HEK293 (cell line): Measurements from ENCODE around the gene AKAP8L.

ENCODE experiments used
- CTCF ChIA-PET: fragments of 350-600 bp; formaldehyde crosslinking; extraction: SDS; loops from one replicate; lab custom pipeline; 2021; ENCODE audit warnings: antibody characterized with exemption; lab: Yijun Ruan, JAX
- POLR2A ChIA-PET: fragments of 300-600 bp; formaldehyde crosslinking; extraction: SDS; loops from one replicate; lab custom pipeline; 2020; ENCODE audit warnings: antibody characterized with exemption, inconsistent platforms; lab: Yijun Ruan, JAX
- H3K27ac ChIP-seq: fragments of 200-500 bp; sonication (Bioruptor generic); 2 replicates; pipeline ENCODE4 v1.5.1; 2014; ENCODE audit warnings: low read depth, low read length, control low read depth, inconsistent platforms; ENCODE audit errors: extremely low read depth
- H3K36me3 ChIP-seq, 2 experiments: fragments of 200-500 bp in 1 of 2; sonication (Bioruptor generic) in 1 of 2; 1 replicate in 1 of 2; 2 replicates in 1 of 2; pipeline ENCODE4 v1.5.1; 2014 to 2017; ENCODE audit warnings: inconsistent platforms in 2 of 2, low read length in 2 of 2; ENCODE audit not compliant: control insufficient read depth in 2 of 2, insufficient read depth in 1 of 2
- H3K4me1 ChIP-seq: fragments of 200-500 bp; sonication (Bioruptor generic); 2 replicates; pipeline ENCODE4 v1.5.1; 2014; ENCODE audit warnings: mild to moderate bottlenecking, low read length, inconsistent platforms; ENCODE audit not compliant: control insufficient read depth, insufficient read depth
- H3K4me3 ChIP-seq: 2 replicates; pipeline ENCODE4 v1.5.1; 2011; ENCODE audit warnings: low read depth, mild to moderate bottlenecking, control low read depth, low read length, moderate library complexity
- H3K9me3 ChIP-seq: fragments of 200-500 bp; sonication (Bioruptor generic); 2 replicates; pipeline ENCODE4 v1.5.1; 2014; ENCODE audit warnings: low read depth, low read length, inconsistent platforms; ENCODE audit not compliant: control insufficient read depth, insufficient read depth
- EGR2 ChIP-seq: fragments of 450-650 bp; formaldehyde crosslinking; IDR thresholded peaks from 2 replicates; pipeline ENCODE4 v1.5.1; 2016; ENCODE audit warnings: low read depth, missing biosample characterization, missing genetic modification characterization
- GLI4 ChIP-seq: fragments of 450-650 bp; formaldehyde crosslinking; IDR thresholded peaks from 2 replicates; pipeline ENCODE4 v1.5.1; 2016; ENCODE audit warnings: missing biosample characterization, missing genetic modification characterization
- HIC1 ChIP-seq: fragments of 450-650 bp; formaldehyde crosslinking; IDR thresholded peaks from 2 replicates; pipeline ENCODE4 v1.5.1; 2016; ENCODE audit warnings: missing biosample characterization, missing genetic modification characterization
- KLF16 ChIP-seq: fragments of 450-650 bp; formaldehyde crosslinking; IDR thresholded peaks from 2 replicates; pipeline ENCODE4 v1.5.1; 2017; ENCODE audit warnings: missing biosample characterization, missing genetic modification characterization
- MYNN ChIP-seq: fragments of 450-650 bp; formaldehyde crosslinking; IDR thresholded peaks from 2 replicates; pipeline ENCODE4 v1.5.1; 2016; ENCODE audit warnings: missing biosample characterization, missing genetic modification characterization, borderline replicate concordance
- RBAK ChIP-seq: fragments of 450-650 bp; formaldehyde crosslinking; IDR thresholded peaks from 2 replicates; pipeline ENCODE4 v1.5.1; 2016; ENCODE audit warnings: missing biosample characterization, missing genetic modification characterization
- SP2 ChIP-seq: fragments of 450-650 bp; formaldehyde crosslinking; IDR thresholded peaks from 2 replicates; pipeline ENCODE4 v1.5.1; 2016; ENCODE audit warnings: missing biosample characterization, missing genetic modification characterization
- ZBTB17 ChIP-seq: fragments of 450-650 bp; formaldehyde crosslinking; IDR thresholded peaks from 2 replicates; pipeline ENCODE4 v1.5.1; 2016; ENCODE audit warnings: missing biosample characterization, missing genetic modification characterization
- ZNF132 ChIP-seq: fragments of 450-650 bp; formaldehyde crosslinking; IDR thresholded peaks from 2 replicates; pipeline ENCODE4 v1.5.1; 2017; ENCODE audit warnings: missing biosample characterization, missing genetic modification characterization, borderline replicate concordance
- ZNF19 ChIP-seq: fragments of 450-650 bp; formaldehyde crosslinking; IDR thresholded peaks from 2 replicates; pipeline ENCODE4; 2016; ENCODE audit warnings: missing biosample characterization, missing genetic modification characterization, low read depth
- ZNF221 ChIP-seq: fragments of 450-650 bp; formaldehyde crosslinking; IDR thresholded peaks from 2 replicates; pipeline ENCODE4 v1.5.1; 2017; ENCODE audit warnings: missing biosample characterization, missing genetic modification characterization, borderline replicate concordance
- ZNF248 ChIP-seq: fragments of 450-650 bp; formaldehyde crosslinking; IDR thresholded peaks from 2 replicates; pipeline ENCODE4 v1.5.1; 2017; ENCODE audit warnings: missing biosample characterization, missing genetic modification characterization
- ZNF529 ChIP-seq: fragments of 450-650 bp; formaldehyde crosslinking; IDR thresholded peaks from 2 replicates; pipeline ENCODE4 v1.5.1; 2017; ENCODE audit warnings: missing genetic modification characterization, missing biosample characterization; ENCODE audit not compliant: insufficient replicate concordance
- ZNF571 ChIP-seq: fragments of 450-650 bp; formaldehyde crosslinking; IDR thresholded peaks from 2 replicates; pipeline ENCODE4 v1.5.0; 2017; ENCODE audit warnings: missing biosample characterization, missing genetic modification characterization
- ZNF585B ChIP-seq: fragments of 450-650 bp; formaldehyde crosslinking; IDR thresholded peaks from 2 replicates; pipeline ENCODE4 v1.5.1; 2016; ENCODE audit warnings: missing biosample characterization, missing genetic modification characterization
- ZNF626 ChIP-seq: fragments of 450-650 bp; sonication (Bioruptor Pico); formaldehyde crosslinking; IDR thresholded peaks from 2 replicates; pipeline ENCODE4 v1.5.1; 2018; ENCODE audit warnings: missing biosample characterization, missing genetic modification characterization, inconsistent platforms
- ZNF654 ChIP-seq: fragments of 450-650 bp; formaldehyde crosslinking; IDR thresholded peaks from 2 replicates; pipeline ENCODE4 v1.5.1; 2016; ENCODE audit warnings: low read depth, missing biosample characterization, missing genetic modification characterization
- ZNF768 ChIP-seq: fragments of 450-650 bp; formaldehyde crosslinking; IDR thresholded peaks from 2 replicates; pipeline ENCODE4 v1.5.1; 2018; ENCODE audit warnings: missing biosample characterization, mild to moderate bottlenecking, missing genetic modification characterization
- TF ChIP-seq, protein P1 (sequence below): IDR thresholded peaks from 2 replicates; pipeline ENCODE4 v1.6.1; 2011; ENCODE audit warnings: mild to moderate bottlenecking, low read depth, low read length, borderline replicate concordance
- TF ChIP-seq, protein P2 (sequence below): fragments of 450-650 bp; IDR thresholded peaks from 2 replicates; pipeline ENCODE4 v1.5.1; 2018; ENCODE audit warnings: missing biosample characterization, missing genetic modification characterization
- TF ChIP-seq, protein P3 (sequence below): fragments of 450-650 bp; formaldehyde crosslinking; IDR thresholded peaks from 2 replicates; pipeline ENCODE4 v1.5.1; 2017; ENCODE audit warnings: missing biosample characterization, mild to moderate bottlenecking, missing genetic modification characterization, moderate library complexity

Gene AKAP8L

GRCh38 chr19:15441317-15441716, 22.5 kb upstream of the AKAP8L start (continued):
- no peak for TF ChIP-seq ZNF571 (tag by site-specific recombination)

DNA sequence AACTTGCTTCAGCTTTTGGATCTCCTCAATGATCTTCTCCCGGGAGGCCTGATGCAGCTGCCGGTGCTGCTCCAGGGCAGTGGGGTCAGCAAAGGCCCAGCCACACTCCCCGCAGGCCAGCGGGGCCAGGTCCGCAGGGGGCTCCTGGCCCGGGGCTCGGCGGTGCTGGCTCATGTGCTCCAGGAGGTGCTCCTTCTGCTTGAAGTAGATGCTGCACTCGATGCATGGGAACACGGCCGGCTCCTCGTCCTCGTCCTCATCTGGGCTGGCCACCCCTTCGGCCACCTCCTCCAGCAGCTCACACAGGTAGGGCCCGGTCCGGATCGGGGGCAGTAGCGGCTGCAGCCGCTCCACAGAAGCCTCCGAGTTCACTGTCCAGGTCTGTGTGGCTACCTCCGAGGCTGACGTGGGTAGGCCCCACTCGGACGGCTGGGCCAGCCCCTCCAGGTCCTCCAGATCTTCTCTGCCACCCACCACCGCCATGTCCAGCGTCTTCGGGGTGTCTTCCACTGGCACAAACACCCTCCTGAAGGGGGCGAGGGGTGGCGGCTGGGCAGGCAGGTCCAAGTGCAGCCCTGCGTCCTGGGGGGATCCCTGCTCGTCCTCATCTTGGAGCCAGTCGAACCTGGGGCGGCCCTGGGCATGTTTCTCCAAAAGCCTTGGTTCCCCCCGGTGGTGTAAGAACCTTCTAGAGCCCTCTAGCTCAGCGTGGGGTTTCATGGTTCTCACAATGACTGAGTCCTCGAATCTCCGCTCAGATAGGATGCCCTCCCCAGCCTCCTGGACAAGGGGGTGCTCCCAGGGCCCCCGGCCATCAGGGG, 21.2 kb upstream of the AKAP8L start:
- no peak overlapping the region for H3K4me3 ChIP-seq
- H3K9me3 ChIP-seq, result no peaks in the 10 kb centered on the region
- CTCF ChIA-PET, result no interaction called here
- H3K36me3 ChIP-seq, result no peaks in the 10 kb centered on the region
- TF ChIP-seq EGR2 (no peak), RBAK (tag by site-specific recombination) (no peak), MYNN (no peak), ZNF585B (tag by site-specific recombination) (no peak), ZNF768 (tag by site-specific recombination) (no peak), ZNF132 (no peak), ZNF529 (tag by site-specific recombination) (no peak), ZNF654 (no peak), ZNF626 (no peak), SP2 (no peak), ZNF221 (tag by site-specific recombination) (no peak), GLI4 (tag by site-specific recombination) (no peak), ZNF19 (tag by site-specific recombination) (no peak), HIC1 (tag by site-specific recombination) (no peak), ZNF248 (no peak)
- TF ChIP-seq, protein P1, sequence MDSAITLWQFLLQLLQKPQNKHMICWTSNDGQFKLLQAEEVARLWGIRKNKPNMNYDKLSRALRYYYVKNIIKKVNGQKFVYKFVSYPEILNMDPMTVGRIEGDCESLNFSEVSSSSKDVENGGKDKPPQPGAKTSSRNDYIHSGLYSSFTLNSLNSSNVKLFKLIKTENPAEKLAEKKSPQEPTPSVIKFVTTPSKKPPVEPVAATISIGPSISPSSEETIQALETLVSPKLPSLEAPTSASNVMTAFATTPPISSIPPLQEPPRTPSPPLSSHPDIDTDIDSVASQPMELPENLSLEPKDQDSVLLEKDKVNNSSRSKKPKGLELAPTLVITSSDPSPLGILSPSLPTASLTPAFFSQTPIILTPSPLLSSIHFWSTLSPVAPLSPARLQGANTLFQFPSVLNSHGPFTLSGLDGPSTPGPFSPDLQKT, result no peak
- no peaks in the 10 kb centered on the region for H3K4me1 ChIP-seq
- H3K27ac ChIP-seq, result no peak overlapping the region
- POLR2A ChIA-PET, result no interaction called here

GRCh38 chr19:15439078-15439799, 20.5 kb upstream of the AKAP8L start:
- TF ChIP-seq, protein P2, sequence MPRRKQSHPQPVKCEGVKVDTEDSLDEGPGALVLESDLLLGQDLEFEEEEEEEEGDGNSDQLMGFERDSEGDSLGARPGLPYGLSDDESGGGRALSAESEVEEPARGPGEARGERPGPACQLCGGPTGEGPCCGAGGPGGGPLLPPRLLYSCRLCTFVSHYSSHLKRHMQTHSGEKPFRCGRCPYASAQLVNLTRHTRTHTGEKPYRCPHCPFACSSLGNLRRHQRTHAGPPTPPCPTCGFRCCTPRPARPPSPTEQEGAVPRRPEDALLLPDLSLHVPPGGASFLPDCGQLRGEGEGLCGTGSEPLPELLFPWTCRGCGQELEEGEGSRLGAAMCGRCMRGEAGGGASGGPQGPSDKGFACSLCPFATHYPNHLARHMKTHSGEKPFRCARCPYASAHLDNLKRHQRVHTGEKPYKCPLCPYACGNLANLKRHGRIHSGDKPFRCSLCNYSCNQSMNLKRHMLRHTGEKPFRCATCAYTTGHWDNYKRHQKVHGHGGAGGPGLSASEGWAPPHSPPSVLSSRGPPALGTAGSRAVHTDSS, result 0 out of 2 replicates have a peak, but pooled peaks have one; percentile 49
- no peak for TF ChIP-seq ZBTB17 (tag by site-specific recombination)
- TF ChIP-seq, protein P3, sequence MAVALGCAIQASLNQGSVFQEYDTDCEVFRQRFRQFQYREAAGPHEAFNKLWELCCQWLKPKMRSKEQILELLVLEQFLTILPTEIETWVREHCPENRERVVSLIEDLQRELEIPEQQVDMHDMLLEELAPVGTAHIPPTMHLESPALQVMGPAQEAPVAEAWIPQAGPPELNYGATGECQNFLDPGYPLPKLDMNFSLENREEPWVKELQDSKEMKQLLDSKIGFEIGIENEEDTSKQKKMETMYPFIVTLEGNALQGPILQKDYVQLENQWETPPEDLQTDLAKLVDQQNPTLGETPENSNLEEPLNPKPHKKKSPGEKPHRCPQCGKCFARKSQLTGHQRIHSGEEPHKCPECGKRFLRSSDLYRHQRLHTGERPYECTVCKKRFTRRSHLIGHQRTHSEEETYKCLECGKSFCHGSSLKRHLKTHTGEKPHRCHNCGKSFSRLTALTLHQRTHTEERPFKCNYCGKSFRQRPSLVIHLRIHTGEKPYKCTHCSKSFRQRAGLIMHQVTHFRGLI (tag by site-specific recombination), result peak; percentile 60; the same call in 1 of the 2 replicates
- no peak for TF ChIP-seq KLF16 (tag by site-specific recombination)
- TF ChIP-seq EGR2, result peak; percentile 38; the same call in 1 of the 2 replicates
- ChIA-PET CTCF (no interaction called here), POLR2A (no interaction called here)
- H3K4me3 ChIP-seq, result no peak overlapping the region
- H3K4me1 ChIP-seq, result no peaks in the 10 kb centered on the region
- no peak overlapping the region for H3K27ac ChIP-seq
- H3K36me3 ChIP-seq, result no peaks in the 10 kb centered on the region
- H3K9me3 ChIP-seq, result no peaks in the 10 kb centered on the region
